NCI-H446 (cell line): ENCODE measurements around the gene NELL2.
"Not testable (repeated sequence)": the region's sequence is repeated elsewhere in the genome, so short reads cannot be mapped to it uniquely, and the experiment has no call there.

ENCODE experiments used
- DNase-seq, 2 experiments: peaks; one replicate each; lab custom pipeline; 2025; lab: John Stamatoyannopoulos, UW

NELL2 gene

DNA sequence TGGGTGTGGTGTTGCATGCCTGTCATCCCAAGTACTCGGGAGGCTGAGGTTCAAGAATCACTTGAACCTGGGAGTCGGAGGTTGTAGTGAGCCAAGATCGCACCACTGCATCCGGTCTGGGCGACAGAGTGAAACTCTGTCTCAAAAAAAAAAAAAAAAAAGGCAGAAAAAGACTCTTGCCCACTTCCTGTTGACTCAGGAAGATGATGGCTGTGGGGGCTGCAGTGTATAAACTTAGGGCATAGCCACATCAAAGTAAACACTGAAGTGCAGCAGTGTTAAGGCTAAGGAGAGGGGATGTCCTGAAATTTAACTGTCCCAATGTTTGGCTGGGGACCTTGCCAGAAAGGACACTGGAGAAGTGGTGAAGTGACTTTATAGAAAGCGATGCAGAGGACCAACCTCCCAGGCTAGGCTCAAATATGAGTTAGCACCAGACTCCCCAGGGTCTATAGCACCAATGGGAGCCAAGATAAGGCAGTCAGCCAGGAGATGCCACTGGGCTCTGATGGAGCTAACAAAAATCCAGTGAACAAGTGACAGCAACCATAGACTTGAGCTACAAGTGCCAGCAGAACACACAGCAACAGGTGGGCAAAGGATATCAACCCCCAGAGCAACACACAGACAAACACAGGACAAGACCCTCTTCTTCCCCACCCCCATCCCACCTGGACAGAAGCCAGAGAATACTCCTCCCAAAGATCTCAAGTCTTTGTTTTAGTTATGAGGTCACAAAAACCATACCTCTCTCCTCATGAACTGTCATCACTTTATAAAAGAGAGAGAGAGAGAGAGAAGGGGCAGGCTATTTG lies 28.0 kb downstream of the NELL2 start:
- DNase-seq, result no peak

DNA sequence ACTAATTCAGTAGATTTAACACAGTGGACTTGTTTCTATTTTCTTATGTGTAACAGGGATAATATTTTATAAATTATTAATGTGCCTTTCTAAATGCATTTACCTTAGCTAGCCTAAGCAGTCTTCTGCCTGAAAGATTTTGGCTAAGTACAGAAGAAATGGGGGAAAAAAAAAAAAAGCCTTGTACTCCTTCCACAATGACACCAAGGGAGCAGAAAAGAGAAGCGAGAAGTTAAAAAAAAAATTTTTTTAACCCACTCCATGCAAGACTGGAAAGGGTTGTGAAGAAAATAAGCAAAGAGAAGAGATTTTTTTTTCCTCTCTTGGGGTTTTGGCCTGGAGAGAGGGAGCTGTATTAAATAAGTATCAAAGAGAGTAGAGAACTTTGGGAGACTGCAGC lies 28.7 kb downstream of the NELL2 start:
- DNase-seq, result no peak

- peak in 1 of 2 experiments; percentile 9 for DNase-seq
Observed at GRCh38 chr12:44846826-44847225, 29.3 kb downstream of the NELL2 start.

- DNase-seq, result peak in 1 of 2 experiments; percentile 18
Observed at GRCh38 chr12:44842669-44843068, 33.4 kb downstream of the NELL2 start.

DNA sequence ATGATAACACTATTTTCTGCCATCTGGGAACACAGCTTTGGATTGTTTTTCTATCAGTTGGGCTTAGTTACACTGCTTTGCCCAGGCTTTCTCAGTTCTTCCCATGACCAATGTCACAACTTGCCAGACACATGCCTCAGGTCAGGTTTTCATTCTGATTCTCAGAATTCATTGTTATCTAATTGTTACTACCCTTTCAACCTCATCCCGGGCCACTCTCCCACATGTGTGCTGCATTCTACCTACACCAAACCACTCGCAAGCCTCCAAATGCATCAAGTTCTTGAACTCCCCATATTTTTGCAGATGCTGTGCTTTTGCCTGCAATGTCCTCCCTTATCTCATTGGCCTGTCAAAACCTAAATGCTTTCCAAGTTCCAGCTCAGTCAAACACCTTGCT lies 36.3 kb downstream of the NELL2 start:
- no peak for DNase-seq

- no peak for DNase-seq
Observed at GRCh38 chr12:44837114-44837755, 38.9 kb downstream of the NELL2 start.

- peak; percentile 61 to 75 for DNase-seq
Observed at GRCh38 chr12:44835641-44836379, 40.3 kb downstream of the NELL2 start.

DNA sequence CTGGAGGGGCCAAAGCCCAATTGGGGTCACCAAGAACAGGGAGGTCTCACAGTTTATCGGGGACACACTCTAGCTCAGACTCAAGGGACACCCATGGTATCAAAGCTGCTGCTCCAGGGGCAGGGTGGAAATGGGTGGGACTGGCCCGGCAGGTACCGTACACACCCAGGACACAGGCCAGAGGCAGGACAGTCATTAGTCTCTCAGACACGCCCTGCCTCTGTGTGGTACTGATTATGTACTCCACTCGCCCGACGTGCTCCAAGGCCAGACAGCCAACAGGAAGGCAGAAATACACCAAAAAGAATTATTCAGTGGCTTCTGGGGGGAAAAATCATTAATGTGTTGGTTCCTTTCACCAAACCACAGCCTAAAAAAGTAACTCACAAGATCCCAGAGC lies 41.1 kb downstream of the NELL2 start:
- not testable (repeated sequence) for DNase-seq

DNA sequence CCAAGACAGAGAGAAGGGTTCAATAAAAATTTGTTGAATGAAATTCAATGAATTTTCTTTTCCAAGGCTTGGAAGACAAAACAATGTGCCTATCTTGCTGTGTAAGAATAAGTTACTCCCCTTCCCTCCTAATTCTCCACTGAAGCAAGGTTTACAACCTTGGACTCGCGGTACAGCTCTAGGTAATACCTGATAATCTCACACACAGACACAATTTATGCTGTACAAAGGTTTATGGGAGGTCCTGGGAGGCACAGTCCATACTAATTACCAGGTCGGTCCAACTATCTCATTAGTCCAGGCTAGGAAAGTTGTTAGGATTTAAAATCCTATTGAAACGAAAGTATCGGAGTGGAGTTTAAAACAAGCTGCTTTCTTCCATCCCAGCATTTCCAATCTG lies 42.6 kb downstream of the NELL2 start:
- DNase-seq, result no peak

- peak; percentile 40 to 80 for DNase-seq
Observed at GRCh38 chr12:44830566-44831055, 45.5 kb downstream of the NELL2 start.

DNA sequence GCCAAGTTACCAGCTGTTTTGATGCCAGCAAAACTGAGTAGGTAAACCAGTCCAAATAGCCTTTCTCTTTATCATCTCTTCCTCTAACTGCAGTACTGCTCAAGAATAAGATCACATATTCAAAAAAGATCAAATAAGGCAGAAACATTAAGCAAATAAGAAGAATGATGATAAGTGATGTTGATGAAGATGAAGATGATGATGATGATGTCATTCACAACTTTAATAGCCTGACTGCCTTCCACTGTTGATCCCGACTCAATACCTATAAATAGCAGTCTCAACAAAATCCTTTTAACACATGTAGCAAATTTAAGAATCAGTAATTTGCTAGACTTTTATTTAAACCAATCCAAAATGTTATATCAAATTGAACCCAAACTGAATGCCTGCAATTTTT lies 47.1 kb downstream of the NELL2 start:
- no peak for DNase-seq

DNA sequence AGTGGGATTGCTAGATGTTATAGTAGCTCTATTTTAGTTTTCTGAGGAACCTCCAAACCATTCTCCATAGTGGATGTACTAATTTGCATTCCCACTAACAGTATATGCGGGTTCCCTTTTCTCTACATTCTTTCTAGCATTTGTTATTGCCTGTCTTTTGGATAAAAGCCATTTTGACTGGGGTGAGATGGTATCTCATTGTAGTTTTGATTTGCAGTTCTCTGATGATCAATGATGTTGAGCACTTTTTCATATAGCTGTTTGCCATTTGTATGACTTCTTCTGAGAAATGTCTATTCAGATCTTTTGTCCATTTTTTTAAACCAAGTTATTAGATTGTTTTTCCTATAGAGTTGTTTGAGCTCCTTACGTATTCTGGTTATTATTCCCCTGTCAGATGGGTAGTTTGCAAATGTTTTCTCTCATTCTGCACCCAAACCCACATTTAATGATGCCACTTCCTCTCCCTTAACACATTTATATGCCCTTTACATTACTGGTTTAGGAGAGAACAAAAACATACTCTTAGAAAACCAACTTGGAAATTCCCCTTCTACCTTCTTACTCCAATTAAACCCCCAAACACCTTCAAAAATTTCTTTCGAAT lies 48.2 kb downstream of the NELL2 start:
- no peak for DNase-seq

- DNase-seq, result not testable (repeated sequence)
Observed at GRCh38 chr12:44821702-44822101, 54.4 kb downstream of the NELL2 start.

DNA sequence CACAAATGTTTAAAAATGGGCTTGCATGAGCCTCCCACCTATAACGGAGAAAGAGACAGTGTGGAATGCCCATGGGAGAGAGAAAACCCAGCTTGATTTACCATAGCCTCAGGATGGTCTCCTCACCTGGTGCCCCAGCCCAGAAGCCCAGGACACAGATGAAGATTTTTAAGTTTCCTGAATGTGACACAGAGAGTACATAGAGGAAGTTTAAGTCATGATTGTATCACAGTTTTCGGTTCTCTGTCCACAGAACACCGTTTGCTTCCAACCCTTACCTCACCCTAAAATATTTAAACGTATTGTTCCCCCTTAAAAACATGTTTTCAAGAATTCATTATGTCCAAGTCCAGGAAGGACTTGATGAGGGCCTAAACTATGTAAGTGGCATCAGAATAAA lies 56.2 kb downstream of the NELL2 start:
- DNase-seq, result no peak

GRCh38 chr12:44817687-44818086 lies 58.4 kb downstream of the NELL2 start:
- no peak for DNase-seq

DNA sequence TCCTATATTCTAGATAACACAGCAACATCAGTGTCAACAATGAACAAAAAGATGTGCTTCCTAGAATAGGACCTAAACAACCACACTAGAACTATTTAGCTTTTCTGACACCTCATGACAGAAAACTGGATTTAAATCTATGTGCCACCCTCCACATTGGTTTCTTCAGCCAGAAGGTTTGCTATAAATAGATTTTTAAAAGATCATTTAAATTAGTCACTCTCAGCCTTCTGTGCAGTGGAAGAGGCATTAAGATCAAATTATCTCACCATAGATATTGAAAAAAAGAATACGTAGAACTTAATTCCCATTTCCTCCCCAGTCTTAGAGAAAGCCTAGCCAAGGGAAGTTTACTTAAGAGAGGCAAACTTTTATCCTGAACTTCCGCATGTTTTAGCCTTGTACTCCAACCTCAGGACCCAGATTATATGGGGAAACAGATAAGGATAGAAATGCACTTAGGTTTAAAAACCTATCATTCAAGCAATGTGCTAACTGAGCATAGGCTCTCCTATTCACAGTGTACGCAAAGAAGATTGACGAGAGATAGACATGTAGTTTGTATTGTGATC lies 59.6 kb downstream of the NELL2 start:
- DNase-seq, result no peak

DNA sequence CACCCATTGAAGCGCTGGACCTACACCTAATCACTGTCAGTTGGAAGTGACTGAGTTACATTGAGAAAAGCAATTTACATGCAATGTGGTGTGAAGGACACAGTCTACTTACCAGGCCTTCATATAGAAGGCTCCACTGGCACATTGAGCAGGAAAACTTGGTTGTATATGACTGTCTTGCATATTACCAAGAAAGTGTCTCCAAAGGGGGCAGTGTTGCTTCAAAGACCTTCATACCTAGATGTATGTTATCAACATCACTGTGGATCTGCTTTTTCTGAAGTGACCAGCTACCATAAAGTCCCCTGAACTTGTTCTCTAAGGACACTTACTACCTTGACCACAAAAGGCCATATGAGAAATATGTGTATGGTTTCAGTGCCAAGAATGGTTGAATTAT lies 64.1 kb downstream of the NELL2 start:
- DNase-seq, result peak in 1 of 2 experiments; percentile 35

DNA sequence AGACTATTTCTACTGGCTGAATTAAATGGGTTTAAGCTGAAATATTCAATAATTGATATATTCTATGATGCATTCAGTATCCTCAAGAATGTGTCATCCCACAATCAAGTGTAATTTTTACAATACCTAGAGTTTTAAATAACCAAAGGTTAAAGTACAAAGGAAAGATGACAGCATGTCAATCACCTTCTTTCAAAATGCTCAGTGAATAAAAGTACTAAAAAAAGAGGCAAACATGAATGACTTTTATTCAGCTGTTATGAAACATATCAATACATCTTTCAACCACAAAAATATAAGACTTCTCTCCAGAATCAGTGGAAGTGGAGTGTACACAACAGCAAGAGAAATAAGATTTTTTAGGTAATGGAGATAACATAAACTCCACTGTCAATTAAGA lies 72.0 kb downstream of the NELL2 start:
- no peak for DNase-seq

DNA sequence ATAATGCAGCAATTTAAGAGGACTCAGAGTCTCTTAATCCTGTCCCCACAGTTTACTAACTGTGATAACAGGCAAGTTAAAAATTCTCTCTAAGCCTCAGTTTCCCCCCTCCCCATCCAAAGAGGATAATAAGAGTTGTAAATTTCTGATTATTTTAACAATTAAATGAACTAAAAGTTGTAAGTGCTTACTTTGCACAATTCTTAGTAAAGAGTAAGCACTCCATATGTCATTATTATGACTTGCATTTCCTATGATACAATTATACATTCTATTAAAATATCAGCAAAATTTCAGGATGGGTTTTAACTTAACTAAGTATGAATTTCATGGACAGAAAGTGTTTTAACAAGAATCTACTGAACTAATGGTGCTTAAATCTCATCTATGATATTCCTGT lies 80.1 kb downstream of the NELL2 start:
- DNase-seq, result no peak

DNA sequence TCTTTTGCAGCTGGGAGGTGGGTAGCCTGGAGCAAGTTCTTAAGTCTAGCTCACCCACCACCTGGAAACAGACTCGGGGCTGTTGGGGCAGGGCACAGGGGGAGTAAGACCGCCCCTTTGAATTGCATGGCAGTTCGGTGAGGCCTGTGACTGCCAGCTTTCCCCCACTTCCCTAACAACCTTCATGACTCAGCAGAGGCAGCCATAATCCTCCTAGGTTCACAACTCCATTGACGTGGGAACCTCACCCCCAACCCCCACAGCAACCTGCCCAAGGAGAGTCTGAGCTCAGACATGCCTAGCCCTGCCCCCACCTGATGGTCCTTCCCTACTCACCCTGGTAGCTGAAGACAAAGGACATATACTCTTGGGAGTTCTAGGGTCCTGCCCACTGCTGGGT lies 87.4 kb downstream of the NELL2 start:
- no peak for DNase-seq

GRCh38 chr12:44780221-44780790 lies 95.8 kb downstream of the NELL2 start:
- no peak for DNase-seq

DNA sequence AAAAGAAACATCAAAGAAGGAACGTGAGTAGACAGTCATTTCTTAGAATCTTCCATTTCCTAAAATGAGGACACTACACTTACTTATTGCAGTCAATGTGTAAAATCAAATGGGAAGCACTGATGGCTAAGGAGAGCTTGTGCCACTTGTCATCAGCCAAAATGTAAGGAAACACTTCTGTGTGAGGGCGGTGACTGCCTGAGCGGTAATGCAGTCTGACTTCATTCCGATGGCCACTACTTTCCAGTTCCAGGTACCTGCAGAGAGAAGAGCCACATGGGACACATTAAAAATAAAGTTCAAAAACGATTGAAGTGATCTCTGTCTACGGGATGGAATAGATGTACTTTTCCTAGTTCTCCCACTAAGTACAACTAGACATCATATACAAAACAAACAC lies 96.3 kb downstream of the NELL2 start:
- DNase-seq, result no peak
